B cell (primary cell): ENCODE measurements around the gene DIPK1B. TPM values are rescaled to one million over a fixed set of nuclear protein-coding genes. Genes with fewer than 3 reads are reported as not detected.

Experiments used
- ATAC-seq: fragments of 200-7000 bp; cut with Tn5 transposase; one replicate; pipeline ENCODE4 v1.10.0; 2021; ENCODE audit warnings: low read depth, mild to moderate bottlenecking, moderate number of reproducible peaks, moderate library complexity
- CTCF ChIA-PET: fragments of 350-600 bp; sonication (Branson Sonifier 250); formaldehyde crosslinking; loops from one replicate; lab custom pipeline; 2021; ENCODE audit warnings: antibody characterized with exemption, inconsistent platforms; lab: Charles Lee
- POLR2A ChIA-PET: fragments of 350-600 bp; sonication (Branson Sonifier 250); formaldehyde crosslinking; loops from one replicate; lab custom pipeline; 2021; ENCODE audit warnings: antibody characterized with exemption; lab: Charles Lee
- DNase-seq: peaks from one replicate; pipeline ENCODE4 v3.0.0; 2013
- H2AFZ ChIP-seq: 2 replicates; pipeline ENCODE4 v1.6.1; 2012; ENCODE audit warnings: mild to moderate bottlenecking, low read depth, low read length; ENCODE audit not compliant: insufficient read depth, poor library complexity, severe bottlenecking
- H3K27ac ChIP-seq, 2 donors: 1 replicate in 1 of 2; 2 replicates in 1 of 2; pipeline ENCODE4 v1.5.1; 2012 to 2013; ENCODE audit warnings: low read length in 2 of 2, mild to moderate bottlenecking in 2 of 2, moderate library complexity in 1 of 2
- H3K27me3 ChIP-seq, 4 experiments: fragments of 200-600 bp in 1 of 4; sonication (generic) in 1 of 4; replicated peaks in 1 of 4; 1 replicate in 2 of 4; 2 replicates in 2 of 4; pipeline versions ENCODE4 v1.6.1 to v1.7.0; 2013 to 2016; ENCODE audit warnings: low read length in 3 of 4, mild to moderate bottlenecking in 2 of 4, mixed read lengths in 1 of 4, moderate library complexity in 1 of 4; ENCODE audit not compliant: insufficient read depth in 4 of 4, control insufficient read depth in 3 of 4; ENCODE audit errors: control extremely low read depth in 1 of 4
- H3K36me3 ChIP-seq, 2 experiments: replicated peaks in 1 of 2; 1 replicate in 1 of 2; 2 replicates in 1 of 2; pipeline versions ENCODE4 v1.6.1 to v1.7.1; 2013; ENCODE audit warnings: low read length in 1 of 2; ENCODE audit not compliant: insufficient read depth in 2 of 2, control insufficient read depth in 1 of 2; ENCODE audit errors: control extremely low read depth in 1 of 2, extremely low read depth in 1 of 2
- H3K4me1 ChIP-seq, 2 donors: fragments of 200-600 bp in 1 of 2; sonication (generic) in 1 of 2; 1 replicate in 1 of 2; 2 replicates in 1 of 2; pipeline versions ENCODE4 v1.5.1 to v1.6.1; 2013 to 2017; ENCODE audit warnings: low read length in 2 of 2; ENCODE audit not compliant: control insufficient read depth in 2 of 2, insufficient read depth in 2 of 2
- H3K4me2 ChIP-seq: replicated peaks from 2 replicates; pipeline ENCODE3; 2012; ENCODE audit warnings: mild to moderate bottlenecking, low read depth, low read length; ENCODE audit not compliant: poor library complexity, severe bottlenecking
- H3K4me3 ChIP-seq, 5 experiments: fragments of 200-600 bp in 1 of 5; sonication (generic) in 1 of 5; 1 replicate in 3 of 5; 2 replicates in 2 of 5; pipeline versions ENCODE4 v1.5.1 to v1.7.0; 2011 to 2016; ENCODE audit warnings: low read length in 4 of 5, mild to moderate bottlenecking in 4 of 5, low read depth in 2 of 5, control low read depth in 1 of 5, moderate library complexity in 1 of 5; ENCODE audit not compliant: insufficient read depth in 1 of 5; ENCODE audit errors: control extremely low read depth in 1 of 5, extremely low read depth in 1 of 5
- H3K79me2 ChIP-seq: fragments of 200-600 bp; sonication (generic); one replicate; pipeline ENCODE4 v1.6.0; 2016; ENCODE audit warnings: low read length; ENCODE audit not compliant: control insufficient read depth, insufficient read depth
- H3K9ac ChIP-seq: fragments of 200-600 bp; sonication (generic); 2 replicates; pipeline ENCODE4 v1.6.1; 2017; ENCODE audit warnings: mild to moderate bottlenecking, low read length, moderate library complexity
- H3K9me3 ChIP-seq, 3 donors: one replicate each; pipeline versions ENCODE4 v1.6.1 to v1.7.1; 2013; ENCODE audit warnings: low read length in 2 of 3; ENCODE audit not compliant: control insufficient read depth in 2 of 3, insufficient read depth in 1 of 3; ENCODE audit errors: control extremely low read depth in 1 of 3
- H4K20me1 ChIP-seq: 2 replicates; pipeline ENCODE4 v1.6.0; 2012; ENCODE audit warnings: mild to moderate bottlenecking, low read length; ENCODE audit not compliant: insufficient read depth, control insufficient read depth, poor library complexity, severe bottlenecking
- H3K27ac Mint-ChIP-seq: one replicate; pipeline ENCODE4 v1.8.0; 2021; ENCODE audit warnings: mixed read lengths
- H3K27me3 Mint-ChIP-seq: one replicate; pipeline ENCODE4 v1.8.0; 2021; ENCODE audit warnings: mixed read lengths
- H3K4me1 Mint-ChIP-seq: one replicate; pipeline ENCODE4 v1.8.0; 2021; ENCODE audit warnings: mixed read lengths
- H3K4me3 Mint-ChIP-seq: one replicate; pipeline ENCODE4 v1.8.0; 2021; ENCODE audit warnings: mixed read lengths
- H3K9me3 Mint-ChIP-seq: one replicate; pipeline ENCODE4 v1.8.0; 2022; ENCODE audit warnings: mixed read lengths; ENCODE audit not compliant: insufficient read depth
- CTCF ChIP-seq: fragments of 200-600 bp; IDR thresholded peaks from one replicate; pipeline ENCODE4 v1.8.0; 2022; ENCODE audit warnings: antibody characterized with exemption, mild to moderate bottlenecking
- EZH2 ChIP-seq: IDR thresholded peaks from 2 replicates; pipeline ENCODE4 v1.6.1; 2012; ENCODE audit warnings: borderline replicate concordance, low read depth, mild to moderate bottlenecking, moderate library complexity, low read length; ENCODE audit not compliant: insufficient read depth, poor library complexity, severe bottlenecking
- WGBS: methylation state at CpG from one replicate; pipeline ENCODE4 v1.1.5; 2013; ENCODE audit warnings: missing lambda C conversion rate; ENCODE audit not compliant: insufficient coverage; 5-methylcytosine and 5-hydroxymethylcytosine counted together
- intact Hi-C: fragments of 100-400 bp; cut with micrococcal nuclease; formaldehyde crosslinking; loops from one replicate; pipeline ENCODE4 v1.10.0; 2022
- polyA plus RNA-seq: library from polyadenylated mRNA; depleted of rRNA; stranded (reverse); fragments of >200 nt; gene quantifications from 2 replicates; pipeline ENCODE4 v1.2.3, GENCODE V29; 2012
- total RNA-seq, 2 donors: library from RNA; stranded (reverse); fragments of 120-200 nt in 1 of 2; gene quantifications; 1 replicate in 1 of 2; 2 replicates in 1 of 2; pipeline versions ENCODE4 v1.2.3 to v1.2.4, GENCODE V29; 2013 to 2022

The DIPK1B gene
- total and polyA plus RNA-seq, 2 donors (not counting 1 experiment from before 2014, with no cell fraction given): 9.6 TPM

- Mint-ChIP-seq H3K27ac (no peak overlapping the region), H3K27me3 (peaks cover 19% of the 10 kb centered on the region), H3K9me3 (no peaks in the 10 kb centered on the region), H3K4me1 (peaks cover 12% of the 10 kb centered on the region), H3K4me3 (peak overlapping the region; percentile 64)
- Histone ChIP-seq H3K9me3 (peaks cover 0 to 16% (median 0%) of the 10 kb centered on the region in 3 donors), H3K27ac (no peak overlapping the region), H3K4me2 (peak overlapping the region; percentile 79), H3K27me3 (peaks cover 0 to 65% (median 32%) of the 10 kb centered on the region in 4 experiments), H3K36me3 (no peaks in the 10 kb centered on the region), H2AFZ (no peak overlapping the region), H3K4me3 (peak overlapping the region in 3 of 5 experiments; percentile 27 to 41 (median 40)), H4K20me1 (no peaks in the 10 kb centered on the region), H3K79me2 (no peaks in the 10 kb centered on the region), H3K4me1 (peaks cover 6 to 17% of the 10 kb centered on the region in 2 donors), H3K9ac (no peak overlapping the region)
- TF ChIP-seq CTCF: peak; percentile 20
- TF ChIP-seq EZH2: no peak
- peak; percentile 20 for ATAC-seq
- ChIA-PET POLR2A (interaction anchor here (0.6 kb wide), 1 partner anchor 113 kb away, joined by 6 read pairs; no protein-coding TSS in a partner anchor), CTCF (interaction anchor here (1.1 kb wide), 1 partner anchor 127 kb away, joined by 3 read pairs; no protein-coding TSS in a partner anchor)
- WGBS: 6% methylated on average over 46 of the region's 49 CpGs
- DNase-seq: peak; percentile 44
- intact Hi-C loops: loop anchor here (10.0 kb wide), 1 partner anchor 50 kb away; the partner anchor contains the start of gene DIPK1B
These were observed 47.2 kb upstream of the DIPK1B start for GRCh38 chr9:136665111-136665703.
